Ectodermal cell (in vitro differentiated cells): Measurements from ENCODE around the gene POLD4.

Source experiments
- H3K27ac ChIP-seq: 2 replicates; pipeline ENCODE4 v1.7.0; 2013; ENCODE audit warnings: mild to moderate bottlenecking, low read depth, low read length; ENCODE audit not compliant: insufficient read depth, poor library complexity, severe bottlenecking
- H3K27me3 ChIP-seq: 2 replicates; pipeline ENCODE4 v1.7.0; 2013; ENCODE audit warnings: mild to moderate bottlenecking, low read length; ENCODE audit not compliant: insufficient read depth, control insufficient read depth, poor library complexity, severe bottlenecking
- H3K36me3 ChIP-seq: one replicate; pipeline ENCODE4 v1.7.0; 2013; ENCODE audit warnings: low read length; ENCODE audit not compliant: control insufficient read depth, insufficient read depth
- H3K4me1 ChIP-seq: one replicate; pipeline ENCODE4 v1.7.0; 2013; ENCODE audit warnings: low read length; ENCODE audit not compliant: control insufficient read depth, insufficient read depth
- H3K4me3 ChIP-seq: 2 replicates; pipeline ENCODE4 v1.7.0; 2013; ENCODE audit warnings: low read depth, low read length, control low read depth; ENCODE audit not compliant: insufficient read depth
- H3K9me3 ChIP-seq: 2 replicates; pipeline ENCODE4 v1.7.0; 2013; ENCODE audit warnings: mild to moderate bottlenecking, low read length, moderate library complexity; ENCODE audit not compliant: control insufficient read depth
- WGBS, 2 experiments: methylation state at CpG; one replicate each; pipeline ENCODE4 v1.1.7; 2013; ENCODE audit warnings: missing lambda C conversion rate in 2 of 2; 5-methylcytosine and 5-hydroxymethylcytosine counted together

Gene POLD4

GRCh38 chr11:67370351-67371076 lies 17.2 kb upstream of the POLD4 start:
- Histone ChIP-seq H3K9me3 (no peaks in the 10 kb centered on the region), H3K27ac (no peak overlapping the region), H3K4me3 (no peak overlapping the region), H3K36me3 (no peaks in the 10 kb centered on the region), H3K27me3 (peaks cover 58% of the 10 kb centered on the region), H3K4me1 (peaks cover 45% of the 10 kb centered on the region)
- 50 to 55% methylated on average over 14 of the region's 14 CpGs for WGBS, 2 experiments

GRCh38 chr11:67369801-67370284 lies 16.5 kb upstream of the POLD4 start:
- Histone ChIP-seq H3K27ac (no peak overlapping the region), H3K36me3 (no peaks in the 10 kb centered on the region), H3K27me3 (peaks cover 52% of the 10 kb centered on the region), H3K9me3 (no peaks in the 10 kb centered on the region), H3K4me1 (peaks cover 43% of the 10 kb centered on the region), H3K4me3 (no peak overlapping the region)
- WGBS, 2 experiments, result 62 to 68% methylated on average over 12 of the region's 12 CpGs

- no peak overlapping the region for H3K27ac ChIP-seq
- H3K27me3 ChIP-seq, result peaks cover 47% of the 10 kb centered on the region
- H3K4me3 ChIP-seq, result no peak overlapping the region
- H3K4me1 ChIP-seq, result peaks cover 37% of the 10 kb centered on the region
- no peaks in the 10 kb centered on the region for H3K9me3 ChIP-seq
- H3K36me3 ChIP-seq, result no peaks in the 10 kb centered on the region
- WGBS, 2 experiments, result 93 to 96% methylated on average over 8 of the region's 8 CpGs
Measured at GRCh38 chr11:67369275-67369674, 15.9 kb upstream of the POLD4 start.

- H3K4me1 ChIP-seq, result peaks cover 32% of the 10 kb centered on the region
- no peak overlapping the region for H3K27ac ChIP-seq
Measured at GRCh38 chr11:67368621-67369020, 15.3 kb upstream of the POLD4 start.

GRCh38 chr11:67367761-67368227 lies 14.4 kb upstream of the POLD4 start:
- no peaks in the 10 kb centered on the region for H3K9me3 ChIP-seq
- H3K27ac ChIP-seq, result no peak overlapping the region
- peaks cover 33% of the 10 kb centered on the region for H3K27me3 ChIP-seq
- H3K36me3 ChIP-seq, result no peaks in the 10 kb centered on the region
- WGBS, 2 experiments, result 88% methylated on average over 7 of the region's 7 CpGs
- no peak overlapping the region for H3K4me3 ChIP-seq
- H3K4me1 ChIP-seq, result peaks cover 32% of the 10 kb centered on the region

More at GRCh38 chr11:67368621-67369020, 15.3 kb upstream of the POLD4 start:
- Histone ChIP-seq H3K9me3 (no peaks in the 10 kb centered on the region), H3K36me3 (no peaks in the 10 kb centered on the region), H3K4me3 (no peak overlapping the region), H3K27me3 (peaks cover 40% of the 10 kb centered on the region)
- WGBS, 2 experiments, result 88 to 97% methylated on average over 3 of the region's 3 CpGs

- Histone ChIP-seq H3K36me3 (no peaks in the 10 kb centered on the region), H3K27me3 (peaks cover 28% of the 10 kb centered on the region), H3K9me3 (no peaks in the 10 kb centered on the region), H3K27ac (no peak overlapping the region), H3K4me3 (no peak overlapping the region), H3K4me1 (peaks cover 31% of the 10 kb centered on the region)
- 89 to 91% methylated on average over 25 of the region's 25 CpGs for WGBS, 2 experiments
Measured at GRCh38 chr11:67366961-67367760, 13.8 kb upstream of the POLD4 start.

GRCh38 chr11:67366546-67366945 lies 13.2 kb upstream of the POLD4 start:
- no peak overlapping the region for H3K27ac ChIP-seq
- H3K9me3 ChIP-seq, result no peaks in the 10 kb centered on the region
- 84 to 86% methylated on average over 8 of the region's 8 CpGs for WGBS, 2 experiments
- no peaks in the 10 kb centered on the region for H3K36me3 ChIP-seq
- H3K4me3 ChIP-seq, result no peak overlapping the region
- peaks cover 25% of the 10 kb centered on the region for H3K4me1 ChIP-seq
- peaks cover 22% of the 10 kb centered on the region for H3K27me3 ChIP-seq

- peaks cover 19% of the 10 kb centered on the region for H3K4me1 ChIP-seq
- whole genome bisulfite sequencing, 2 experiments, result 71% methylated on average over 14 of the region's 14 CpGs
- no peak overlapping the region for H3K4me3 ChIP-seq
Measured at GRCh38 chr11:67365736-67366444, 12.5 kb upstream of the POLD4 start.

GRCh38 chr11:67364783-67365722 lies 11.7 kb upstream of the POLD4 start:
- 93 to 94% methylated on average over 24 of the region's 24 CpGs for WGBS, 2 experiments

More at GRCh38 chr11:67365736-67366444, 12.5 kb upstream of the POLD4 start:
- H3K9me3 ChIP-seq, result no peaks in the 10 kb centered on the region
- no peaks in the 10 kb centered on the region for H3K36me3 ChIP-seq
- no peak overlapping the region for H3K27ac ChIP-seq
- peaks cover 19% of the 10 kb centered on the region for H3K27me3 ChIP-seq

More at GRCh38 chr11:67364783-67365722, 11.7 kb upstream of the POLD4 start:
- no peak overlapping the region for H3K4me3 ChIP-seq
- peaks cover 13% of the 10 kb centered on the region for H3K4me1 ChIP-seq
- no peaks in the 10 kb centered on the region for H3K9me3 ChIP-seq
- H3K36me3 ChIP-seq, result no peaks in the 10 kb centered on the region
- H3K27ac ChIP-seq, result no peak overlapping the region
- peaks cover 13% of the 10 kb centered on the region for H3K27me3 ChIP-seq
